T-helper 17 cell (primary cell): ENCODE data around the gene WDFY2. TPM values are rescaled to one million over a fixed set of nuclear protein-coding genes. Genes with fewer than 3 reads are reported as not detected.

Experiments
- ATAC-seq: fragments of 150-1000 bp; cut with Tn5 transposase; 2 replicates; pipeline ENCODE4 v1.10.0; 2021; ENCODE audit warnings: mild to moderate bottlenecking, moderate library complexity
- DNase-seq, 3 donors: peaks; one replicate each; pipeline versions ENCODE4 v3.0.0 to v3.0.0-alpha.2; 2020 to 2021
- H3K9me3 ChIP-seq: one replicate; pipeline ENCODE4 v1.7.0; 2013; ENCODE audit warnings: low read length, mild to moderate bottlenecking; ENCODE audit not compliant: control insufficient read depth, poor library complexity, severe bottlenecking
- H3K27ac Mint-ChIP-seq: one replicate; pipeline ENCODE4 v1.8.0; 2022; ENCODE audit warnings: mild to moderate bottlenecking, moderate library complexity, mixed read lengths
- H3K27me3 Mint-ChIP-seq: one replicate; pipeline ENCODE4 v1.8.0; 2022; ENCODE audit warnings: mixed read lengths
- H3K36me3 Mint-ChIP-seq: one replicate; pipeline ENCODE4 v1.8.0; 2022; ENCODE audit warnings: low read depth, mixed read lengths
- H3K4me1 Mint-ChIP-seq: one replicate; pipeline ENCODE4 v1.8.0; 2022; ENCODE audit warnings: mild to moderate bottlenecking, mixed read lengths
- H3K4me3 Mint-ChIP-seq: one replicate; pipeline ENCODE4 v1.8.0; 2022; ENCODE audit warnings: mild to moderate bottlenecking, moderate library complexity, mixed read lengths
- total RNA-seq, 4 donors: library from RNA in 2 of 4; stranded (reverse) in 2 of 4; gene quantifications; one replicate each; pipeline ENCODE4 v1.2.3 and lab custom pipeline; 2022 to 2026

WDFY2 gene
- total RNA-seq, 2 donors from 2014 or later = 41.5 to 52.2 TPM

DNA sequence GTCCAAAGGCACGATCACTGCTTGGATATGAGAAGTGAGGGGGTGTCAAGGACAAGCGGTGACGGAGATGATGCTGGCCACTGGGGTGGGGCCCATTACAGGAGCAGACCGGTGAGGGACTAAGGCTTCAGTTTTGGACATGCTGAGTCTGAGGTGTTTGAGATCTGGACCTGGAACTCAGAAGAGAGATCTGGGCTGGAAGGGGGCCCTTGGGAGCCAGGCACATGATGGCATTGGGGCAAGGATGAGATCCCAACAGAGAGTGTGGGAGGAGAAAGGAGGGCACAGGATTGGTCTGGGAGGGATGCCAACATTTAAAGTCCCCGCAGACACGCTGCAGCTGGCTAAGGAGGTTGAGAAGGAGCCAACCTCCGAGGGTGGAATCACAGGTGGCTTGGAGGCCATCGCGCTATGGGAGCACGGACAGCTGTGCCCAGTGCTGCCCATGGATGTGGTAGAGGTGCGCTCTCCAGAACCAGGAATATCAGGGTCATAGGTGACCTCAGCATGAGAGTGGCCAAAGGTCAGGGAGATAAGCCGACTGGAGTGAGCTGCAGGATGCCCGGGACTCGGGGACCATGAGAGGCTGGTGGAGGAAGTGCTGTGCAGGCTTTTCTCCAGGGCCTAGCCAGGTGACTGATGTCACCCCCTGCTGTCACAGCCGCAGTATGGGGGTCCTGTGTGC lies 197.9 kb downstream of the WDFY2 start:
- Mint-ChIP-seq H3K36me3 (peaks cover 3% of the 10 kb centered on the region), H3K4me3 (peak overlapping the region; percentile 71), H3K4me1 (peaks cover 9% of the 10 kb centered on the region), H3K27me3 (no peaks in the 10 kb centered on the region), H3K27ac (peak overlapping the region; percentile 83)
- no peaks in the 10 kb centered on the region for H3K9me3 ChIP-seq
- DNase-seq (no peak), ATAC-seq (no peak)

DNA sequence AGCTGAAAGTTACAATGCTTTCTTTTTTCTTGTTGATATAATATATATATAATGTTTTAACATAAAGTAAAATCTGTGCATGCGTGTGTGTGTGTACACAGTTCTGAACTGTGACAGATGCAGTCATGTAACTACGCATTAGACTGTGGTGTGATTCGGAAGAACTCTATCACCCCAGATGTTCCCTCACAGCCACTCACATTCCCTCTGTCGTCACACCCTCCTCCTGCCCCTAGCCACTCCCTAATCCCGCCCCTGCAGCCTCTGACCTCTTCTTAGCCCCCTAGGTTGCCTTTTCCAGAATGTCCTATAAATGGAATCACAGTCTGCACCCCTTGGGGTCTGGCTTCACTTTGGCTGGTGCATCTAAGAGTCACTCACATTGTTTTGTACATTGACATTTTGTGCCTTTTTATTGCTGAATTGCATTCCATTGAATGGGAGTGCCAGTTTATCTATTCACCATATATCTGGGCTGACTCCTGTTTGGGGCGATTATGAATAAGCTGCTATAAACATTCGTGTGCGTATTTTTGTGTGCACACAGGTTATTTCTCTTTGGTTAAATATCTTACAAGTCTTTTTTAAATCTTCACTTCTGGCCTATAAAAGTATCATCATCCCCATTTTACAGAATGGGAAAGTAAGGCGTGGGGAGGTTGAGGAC lies 199.3 kb downstream of the WDFY2 start:
- H3K4me3 Mint-ChIP-seq = no peak overlapping the region
- DNase-seq = no peak
- H3K9me3 ChIP-seq = no peaks in the 10 kb centered on the region
- peaks cover 3% of the 10 kb centered on the region for H3K36me3 Mint-ChIP-seq
- H3K27me3 Mint-ChIP-seq = no peaks in the 10 kb centered on the region
- peaks cover 7% of the 10 kb centered on the region for H3K4me1 Mint-ChIP-seq
- ATAC-seq = no peak
- peak overlapping the region; percentile 9 for H3K27ac Mint-ChIP-seq

DNA sequence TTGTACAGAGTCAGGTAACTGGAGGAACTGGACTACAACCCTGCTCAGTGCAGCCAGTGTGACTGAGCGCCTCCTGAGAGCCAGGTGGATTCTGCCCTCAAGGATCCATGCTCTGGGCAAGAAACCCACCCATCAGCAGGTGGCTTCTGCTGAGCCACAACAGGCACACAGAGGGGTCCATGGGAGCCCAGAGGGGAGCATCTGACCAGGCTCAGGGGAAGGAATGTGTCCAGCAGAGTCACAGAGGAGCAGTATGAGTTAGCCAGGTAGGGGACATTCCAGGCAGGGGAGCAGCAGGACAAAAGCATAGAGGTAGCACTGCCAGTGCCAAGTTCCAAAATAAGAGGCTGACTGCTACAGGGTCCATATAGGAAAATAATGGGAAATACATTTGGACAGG lies 199.8 kb downstream of the WDFY2 start:
- no peaks in the 10 kb centered on the region for H3K27me3 Mint-ChIP-seq
- DNase-seq (no peak), ATAC-seq (no peak)
- H3K27ac Mint-ChIP-seq = peak overlapping the region; percentile 9
- no peak overlapping the region for H3K4me3 Mint-ChIP-seq
- H3K9me3 ChIP-seq = no peaks in the 10 kb centered on the region
- H3K4me1 Mint-ChIP-seq = peaks cover 7% of the 10 kb centered on the region
- peaks cover 5% of the 10 kb centered on the region for H3K36me3 Mint-ChIP-seq

DNA sequence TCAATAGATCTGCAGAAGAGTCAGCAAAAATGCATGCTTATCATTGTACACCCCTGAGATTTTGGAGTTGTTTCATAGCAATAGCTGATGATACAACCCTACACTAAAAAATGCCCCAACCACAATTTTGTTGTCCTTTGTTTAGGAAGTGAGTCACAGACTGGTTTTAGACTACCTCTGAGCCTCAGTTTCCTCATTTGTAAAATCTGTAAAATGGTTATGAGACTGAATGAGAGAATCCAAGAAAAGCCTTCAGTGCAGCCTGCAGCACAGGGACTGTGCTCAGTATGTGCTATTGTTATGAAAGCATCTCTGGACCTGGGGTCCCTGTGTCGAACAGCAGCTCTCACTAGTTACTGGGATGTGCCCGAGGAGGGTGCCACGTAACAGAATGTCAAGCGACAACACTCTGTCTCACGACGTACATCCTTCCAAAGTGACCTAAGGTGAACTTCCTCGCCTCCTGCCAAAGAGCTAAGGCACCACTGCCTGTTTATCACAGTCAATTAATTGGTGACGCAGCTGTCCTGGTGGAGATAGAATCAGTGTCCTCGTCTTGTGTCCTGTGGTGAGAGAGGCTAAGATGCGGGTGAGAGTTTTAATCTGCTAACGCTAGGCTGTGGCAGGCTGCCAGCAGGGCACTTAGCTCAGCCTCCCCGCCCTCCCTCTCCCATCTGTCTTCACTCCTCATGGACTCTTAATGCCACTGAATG lies 201.6 kb downstream of the WDFY2 start:
- peaks cover 7% of the 10 kb centered on the region for H3K4me1 Mint-ChIP-seq
- peaks cover 10% of the 10 kb centered on the region for H3K36me3 Mint-ChIP-seq
- ATAC-seq (peak; percentile 38), DNase-seq (no peak)
- no peaks in the 10 kb centered on the region for H3K27me3 Mint-ChIP-seq
- H3K9me3 ChIP-seq = no peaks in the 10 kb centered on the region
- no peak overlapping the region for H3K4me3 Mint-ChIP-seq
- no peak overlapping the region for H3K27ac Mint-ChIP-seq

DNA sequence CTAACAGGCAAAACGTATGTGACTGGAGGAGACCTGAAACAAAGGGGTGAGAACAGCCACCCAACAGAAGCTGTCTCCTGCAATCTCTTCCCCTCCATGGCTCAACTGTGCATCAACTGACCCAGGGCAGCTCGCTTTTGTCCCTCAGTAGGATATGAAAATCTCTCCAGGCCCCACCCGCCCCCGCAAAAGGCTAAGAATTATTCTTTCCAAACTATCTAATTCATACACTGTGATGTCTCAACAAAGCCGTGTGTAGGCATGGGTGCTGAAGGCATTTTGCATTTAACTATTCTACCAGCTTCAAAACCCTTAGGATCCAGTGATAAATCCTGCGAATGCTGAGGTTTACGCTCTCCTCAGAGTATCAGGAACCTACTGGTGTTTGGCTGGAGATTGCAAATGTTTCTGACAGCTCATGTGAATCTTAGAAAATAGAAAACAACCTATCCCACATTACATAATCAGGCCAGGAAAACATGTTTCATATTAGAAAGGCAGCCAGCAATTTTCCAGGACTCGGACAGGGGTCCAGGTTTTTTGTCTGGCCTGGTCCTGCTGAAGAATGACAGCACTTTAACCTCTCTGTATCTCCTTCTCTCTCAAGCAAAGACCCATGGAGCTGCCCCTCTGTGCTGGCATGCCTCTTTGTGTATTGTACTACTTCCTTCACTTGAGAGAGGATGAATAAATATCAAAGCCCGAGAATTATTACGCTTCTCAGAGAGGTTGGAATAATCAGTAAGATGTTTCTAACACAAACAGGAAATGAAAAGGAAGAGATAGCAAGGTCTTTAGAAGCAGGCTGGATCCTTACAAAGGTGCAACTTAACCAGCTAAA lies 202.4 kb downstream of the WDFY2 start:
- H3K36me3 Mint-ChIP-seq = peaks cover 11% of the 10 kb centered on the region
- no peak overlapping the region for H3K4me3 Mint-ChIP-seq
- ATAC-seq (no peak), DNase-seq (no peak)
- H3K4me1 Mint-ChIP-seq = peaks cover 7% of the 10 kb centered on the region
- H3K27ac Mint-ChIP-seq = peak overlapping the region; percentile 9
- no peaks in the 10 kb centered on the region for H3K27me3 Mint-ChIP-seq
- no peaks in the 10 kb centered on the region for H3K9me3 ChIP-seq

DNA sequence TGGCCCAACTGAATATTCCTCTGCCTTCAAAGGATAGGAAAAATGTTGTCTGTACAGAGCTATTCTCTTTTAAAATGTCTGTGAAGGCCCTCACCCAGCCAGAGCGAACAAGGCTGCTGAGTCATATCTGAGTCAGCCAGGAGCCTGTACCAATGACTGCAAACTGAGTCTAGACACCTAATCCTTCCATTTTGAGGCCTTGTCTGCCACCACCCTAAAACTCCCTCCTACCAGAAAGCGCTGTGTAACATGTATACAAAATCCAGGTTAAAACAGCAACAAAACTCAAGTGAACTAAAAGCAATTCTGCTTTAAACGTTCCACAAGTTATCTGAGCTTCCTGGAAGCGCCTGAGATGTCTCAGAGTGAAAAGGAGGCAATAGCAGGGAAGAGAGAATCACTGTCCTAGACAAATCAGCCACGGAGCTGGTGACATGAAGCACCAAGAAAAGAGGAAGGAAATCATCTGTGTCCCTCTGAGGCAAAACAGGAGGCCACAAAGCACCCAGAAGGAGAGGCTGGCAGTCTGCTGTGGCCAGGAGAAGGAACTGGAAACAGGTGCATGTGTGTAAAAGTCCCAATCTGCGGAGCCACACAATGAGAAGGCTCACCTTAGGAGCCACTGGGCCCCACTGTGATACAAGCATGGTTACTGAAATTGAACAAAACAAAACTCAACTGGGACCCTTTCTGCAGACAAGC lies 209.5 kb downstream of the WDFY2 start:
- H3K4me3 Mint-ChIP-seq = no peak overlapping the region

DNA sequence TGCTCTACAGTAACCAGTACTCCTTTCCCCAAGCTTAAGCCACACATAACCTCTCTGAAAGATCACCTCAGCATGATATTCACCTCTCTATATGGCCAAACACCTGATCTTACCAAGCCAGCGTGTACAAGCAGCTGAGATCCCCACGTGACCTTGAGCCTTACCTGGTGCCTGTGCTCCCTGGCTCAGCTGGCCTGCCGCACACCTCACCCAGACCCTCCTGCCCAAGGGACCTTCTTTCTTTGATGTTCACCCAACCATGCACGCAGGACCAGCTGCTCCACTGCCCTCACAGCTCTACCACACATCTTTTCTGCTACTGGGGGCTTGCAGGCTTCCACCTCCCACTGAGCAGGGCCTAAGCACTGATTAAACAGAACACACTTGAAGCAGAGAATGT lies 210.7 kb downstream of the WDFY2 start:
- DNase-seq = no peak
- no peaks in the 10 kb centered on the region for H3K9me3 ChIP-seq
- Mint-ChIP-seq H3K4me1 (peaks cover 26% of the 10 kb centered on the region), H3K4me3 (no peak overlapping the region), H3K36me3 (peaks cover 5% of the 10 kb centered on the region), H3K27ac (no peak overlapping the region), H3K27me3 (no peaks in the 10 kb centered on the region)
- no peak for ATAC-seq

More for the DNA sequence above, 209.5 kb downstream of the WDFY2 start:
- Mint-ChIP-seq H3K36me3 (peaks cover 11% of the 10 kb centered on the region), H3K27me3 (no peaks in the 10 kb centered on the region), H3K27ac (peak overlapping the region; percentile 11), H3K4me1 (peaks cover 22% of the 10 kb centered on the region)
- DNase-seq (no peak), ATAC-seq (peak; percentile 54)
- H3K9me3 ChIP-seq = no peaks in the 10 kb centered on the region

DNA sequence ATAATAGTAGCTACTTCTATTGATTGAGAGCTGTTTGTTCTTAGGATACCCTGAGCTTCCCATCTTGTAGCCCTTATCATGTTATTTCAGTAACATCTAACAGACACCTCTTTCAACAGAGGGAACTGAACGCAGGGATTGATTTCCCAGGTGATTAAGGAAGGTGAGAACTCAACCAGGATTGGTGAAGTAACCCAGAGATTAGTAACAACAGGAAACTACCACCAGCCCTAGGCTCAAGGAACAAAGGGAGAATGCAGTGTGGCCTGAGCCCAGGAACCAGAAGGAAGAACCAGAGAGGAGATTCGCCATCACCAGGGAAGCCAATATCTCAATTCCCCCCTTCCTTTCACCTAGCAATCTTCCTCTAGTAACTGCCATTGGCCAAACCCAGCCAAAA lies 211.2 kb downstream of the WDFY2 start:
- no peak overlapping the region for H3K4me3 Mint-ChIP-seq
- peaks cover 26% of the 10 kb centered on the region for H3K4me1 Mint-ChIP-seq
- H3K9me3 ChIP-seq = no peaks in the 10 kb centered on the region
- H3K27ac Mint-ChIP-seq = peak overlapping the region; percentile 1
- DNase-seq (no peak), ATAC-seq (no peak)
- no peaks in the 10 kb centered on the region for H3K27me3 Mint-ChIP-seq
- peaks cover 5% of the 10 kb centered on the region for H3K36me3 Mint-ChIP-seq

DNA sequence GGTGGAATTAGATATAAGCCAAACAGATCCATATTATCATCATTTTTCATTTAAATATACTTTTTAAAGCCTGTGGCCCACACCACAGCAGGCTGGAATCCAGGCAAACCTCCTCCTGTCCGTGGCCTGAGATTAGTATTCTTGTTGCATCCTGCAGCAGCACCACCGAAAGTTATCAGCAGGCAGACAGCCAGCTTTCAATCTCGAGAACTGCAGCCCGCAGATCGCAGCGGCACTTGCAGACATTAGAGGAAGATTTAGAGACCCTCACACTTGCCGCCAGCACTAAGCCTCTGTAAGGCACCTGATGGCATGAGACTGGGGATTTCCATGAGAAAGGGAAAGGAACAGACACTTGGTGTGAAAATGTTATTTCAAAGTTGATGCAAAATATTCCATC lies 212.3 kb downstream of the WDFY2 start:
- DNase-seq = no peak

DNA sequence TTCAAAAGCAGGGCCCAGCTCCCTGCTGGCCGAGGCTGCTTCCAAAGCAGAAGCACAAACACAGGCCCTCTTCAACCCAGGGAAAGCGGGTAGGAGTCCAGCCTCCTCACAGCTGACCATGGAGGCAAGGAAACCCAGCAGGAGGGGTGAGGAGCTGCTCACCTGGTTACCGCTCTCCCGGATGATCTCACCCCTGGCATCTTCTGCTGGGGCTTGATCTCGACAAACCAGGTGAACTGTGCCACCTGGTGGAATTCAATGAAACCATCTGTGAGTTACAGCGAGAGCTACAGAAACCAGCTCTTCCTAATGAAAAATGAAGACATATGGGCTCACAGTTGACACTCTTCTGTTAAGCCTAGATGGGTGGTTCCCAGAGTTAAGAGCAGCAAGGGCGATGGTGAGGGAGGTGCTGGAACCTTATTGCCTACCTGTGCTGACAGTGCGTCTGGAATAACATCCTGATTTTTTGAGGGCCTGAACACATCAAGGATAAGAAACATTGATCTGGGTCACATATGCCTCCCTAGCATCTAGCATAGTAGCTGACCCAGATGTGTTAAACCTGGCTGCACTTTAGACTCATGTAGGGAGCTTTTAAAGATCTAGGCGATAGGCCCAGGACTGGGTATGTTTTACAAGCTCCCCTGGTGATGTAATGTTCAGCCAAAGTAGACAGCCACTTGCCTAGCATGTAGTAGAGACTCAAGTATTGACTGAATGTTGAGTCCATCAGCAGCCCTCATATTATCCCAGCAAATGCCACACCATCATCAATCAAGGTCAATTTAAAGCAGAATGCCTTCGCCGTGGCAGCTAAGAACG lies 213.6 kb downstream of the WDFY2 start:
- Mint-ChIP-seq H3K27me3 (no peaks in the 10 kb centered on the region), H3K4me3 (no peak overlapping the region), H3K27ac (peak overlapping the region; percentile 93), H3K36me3 (peaks cover 4% of the 10 kb centered on the region), H3K4me1 (peaks cover 34% of the 10 kb centered on the region)
- H3K9me3 ChIP-seq = no peaks in the 10 kb centered on the region
- ATAC-seq (peak; percentile 38), DNase-seq (peak in 2 of 3 donors; percentile 38 to 45)

More for the DNA sequence above, 212.3 kb downstream of the WDFY2 start:
- no peak overlapping the region for H3K27ac Mint-ChIP-seq
- H3K9me3 ChIP-seq = no peaks in the 10 kb centered on the region
- ATAC-seq = no peak
- H3K4me1 Mint-ChIP-seq = peaks cover 25% of the 10 kb centered on the region
- no peak overlapping the region for H3K4me3 Mint-ChIP-seq
- H3K27me3 Mint-ChIP-seq = no peaks in the 10 kb centered on the region
- H3K36me3 Mint-ChIP-seq = peaks cover 2% of the 10 kb centered on the region

DNA sequence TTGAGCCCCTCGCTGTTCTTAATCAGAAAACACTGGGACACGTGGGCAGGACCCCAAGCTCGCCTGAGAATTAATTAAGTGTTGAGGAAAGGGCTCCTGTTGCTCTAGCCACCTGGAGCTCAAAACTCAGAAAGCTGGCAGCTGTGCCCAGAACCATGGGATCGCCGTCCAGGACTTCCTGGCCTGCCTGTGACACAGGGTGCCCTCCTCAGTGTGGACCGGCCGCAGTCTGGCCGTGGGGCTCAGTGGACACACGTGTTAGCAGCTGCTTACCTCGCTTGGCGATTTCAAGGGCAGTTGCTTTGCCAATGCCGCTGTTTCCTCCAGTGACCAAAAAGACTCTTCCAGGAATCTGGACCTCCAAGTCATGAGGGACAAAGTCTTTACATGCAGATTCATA lies 215.0 kb downstream of the WDFY2 start:
- peak overlapping the region; percentile 93 for H3K27ac Mint-ChIP-seq
- ATAC-seq (no peak), DNase-seq (no peak)
- H3K4me1 Mint-ChIP-seq = peaks cover 33% of the 10 kb centered on the region
- H3K9me3 ChIP-seq = no peaks in the 10 kb centered on the region
- H3K36me3 Mint-ChIP-seq = peaks cover 5% of the 10 kb centered on the region
- no peak overlapping the region for H3K4me3 Mint-ChIP-seq
- H3K27me3 Mint-ChIP-seq = no peaks in the 10 kb centered on the region

DNA sequence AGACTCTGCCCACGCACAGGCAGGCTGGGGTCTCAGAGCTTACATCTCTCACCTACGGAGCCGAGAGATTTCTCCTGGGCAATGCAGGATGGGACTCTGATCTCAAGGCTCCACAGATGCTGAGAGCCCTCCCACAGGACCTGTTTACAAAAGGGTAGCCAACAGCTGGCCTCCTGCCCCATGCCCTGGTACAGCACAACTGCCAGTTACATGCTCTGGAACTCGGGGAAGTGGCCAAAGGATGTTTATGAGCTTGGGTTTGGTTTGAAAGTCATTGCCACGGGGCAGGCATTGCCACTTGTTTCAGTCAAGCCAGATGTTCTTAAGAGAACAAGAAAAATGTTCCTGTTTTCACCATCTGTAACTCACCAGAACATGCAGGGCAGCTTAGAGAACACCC lies 216.2 kb downstream of the WDFY2 start:
- DNase-seq = no peak
- Mint-ChIP-seq H3K4me3 (no peak overlapping the region), H3K27ac (peak overlapping the region; percentile 93)

More for the DNA sequence above, 216.2 kb downstream of the WDFY2 start:
- no peaks in the 10 kb centered on the region for H3K9me3 ChIP-seq
- H3K4me1 Mint-ChIP-seq = peaks cover 40% of the 10 kb centered on the region
- H3K36me3 Mint-ChIP-seq = peaks cover 5% of the 10 kb centered on the region
- ATAC-seq = no peak
- H3K27me3 Mint-ChIP-seq = no peaks in the 10 kb centered on the region
